Anterior cingulate cortex (tissue), 58 donors: ENCODE data around the gene ANTKMT.

Source experiments
- DNase-seq, 58 donors: peaks; one replicate each; lab custom pipeline; 2025; lab: John Stamatoyannopoulos, UW

ANTKMT gene

DNA sequence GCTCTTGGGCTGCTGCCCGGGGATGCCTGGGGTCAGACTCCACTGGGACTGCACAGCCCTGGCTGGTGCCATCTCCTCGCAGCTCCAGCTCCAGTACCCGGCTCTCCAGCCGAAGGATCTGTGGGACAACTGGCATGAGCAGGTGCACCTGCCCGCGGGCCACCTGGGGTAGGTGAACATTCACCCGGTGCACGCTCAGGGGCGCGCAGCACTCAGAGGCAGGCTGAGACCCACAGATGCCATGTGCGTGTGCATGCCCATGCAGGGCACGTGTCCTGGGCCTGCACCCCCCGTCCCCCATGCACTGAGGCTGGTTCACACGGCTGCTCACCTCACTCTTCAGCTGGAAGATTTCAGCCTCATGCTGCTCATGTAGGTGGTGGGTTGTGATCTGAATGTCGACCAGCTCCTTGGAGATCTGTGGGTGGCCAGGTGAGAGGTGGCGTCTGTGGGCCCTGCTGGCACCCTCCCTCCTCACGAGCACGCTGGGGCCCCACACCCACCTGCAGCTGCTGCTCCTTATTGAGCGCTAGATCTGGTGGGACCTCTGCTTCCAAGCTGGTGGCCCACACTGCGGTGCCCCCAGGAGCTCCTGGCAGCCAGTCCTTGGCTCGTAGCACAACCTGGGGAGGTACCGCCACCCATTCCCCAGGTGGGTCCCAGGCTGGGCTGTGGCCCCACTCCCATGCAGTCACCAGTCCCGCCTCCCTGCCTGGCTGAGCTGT lies 4.7 kb downstream of the ANTKMT start:
- DNase-seq, result no peak

DNA sequence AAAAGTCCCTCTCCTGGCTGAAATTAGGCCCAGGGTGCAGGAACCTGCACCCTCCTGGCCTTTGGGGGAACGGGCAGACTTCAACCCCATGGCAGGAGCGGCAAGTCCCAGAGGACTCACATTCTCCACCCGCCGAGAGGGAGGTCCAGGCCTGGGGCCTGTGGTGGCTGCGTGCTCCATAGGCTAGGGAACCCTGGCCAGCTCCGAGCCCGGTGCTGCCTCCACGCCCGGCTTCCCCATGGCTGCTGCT lies 5.2 kb downstream of the ANTKMT start:
- DNase-seq, result peak in 1 of 58 donors; percentile 27

DNA sequence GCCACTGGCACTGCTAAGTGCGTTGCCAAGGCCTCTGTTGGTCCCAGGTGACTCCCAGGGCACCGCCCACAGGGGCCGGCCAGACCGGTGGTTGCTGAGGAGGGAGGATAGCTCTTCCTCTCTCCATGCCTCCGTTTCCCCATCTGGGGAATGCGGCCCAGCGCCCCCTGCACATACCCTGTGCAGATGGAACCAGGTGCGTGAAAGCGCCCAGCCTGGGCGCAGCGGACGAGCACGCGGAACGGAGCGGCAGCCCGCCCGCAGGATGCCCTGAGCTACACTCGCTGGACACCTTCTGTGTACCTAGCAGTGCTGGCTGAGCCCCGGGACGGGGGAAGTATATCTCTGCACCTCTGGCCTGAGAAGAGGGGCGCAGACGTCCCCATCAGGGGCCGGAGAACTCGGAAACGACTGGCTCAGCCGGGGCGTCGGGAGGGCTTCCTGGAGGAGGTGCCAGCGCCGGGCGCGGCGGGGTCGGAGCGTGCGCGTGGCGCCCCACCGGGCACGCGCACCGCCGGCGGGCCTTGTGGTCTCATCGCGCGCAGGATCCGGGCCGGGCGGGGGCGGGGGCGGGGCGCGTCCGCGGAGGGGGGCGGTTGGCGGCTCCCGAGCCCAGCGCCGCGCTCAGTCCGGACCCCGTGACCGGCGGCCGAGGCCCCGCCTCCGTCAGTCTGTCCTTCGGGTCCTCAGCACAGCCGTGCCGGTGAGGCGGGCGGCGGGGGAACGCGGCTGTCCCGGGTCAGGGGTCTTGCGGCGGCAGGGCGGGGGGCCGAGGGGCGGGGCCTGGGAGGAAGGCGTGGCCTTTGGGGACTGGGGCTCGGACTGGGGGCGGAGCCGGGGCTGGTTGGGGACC lies 5.7 kb downstream of the ANTKMT start, which contains the start of the genes CCDC78 and HAGHL:
TSS of gene CCDC78 (minus strand) at position 6 of the 853 bp plus-strand sequence. CDS start 76 bp downstream, outside the sequence.
TSS of gene HAGHL (plus strand) at position 669 of the 853 bp plus-strand sequence. CDS start 404 bp downstream, outside the sequence.
- peak in 51 of 58 donors; percentile 19 to 80 (median 61) for DNase-seq

DNA sequence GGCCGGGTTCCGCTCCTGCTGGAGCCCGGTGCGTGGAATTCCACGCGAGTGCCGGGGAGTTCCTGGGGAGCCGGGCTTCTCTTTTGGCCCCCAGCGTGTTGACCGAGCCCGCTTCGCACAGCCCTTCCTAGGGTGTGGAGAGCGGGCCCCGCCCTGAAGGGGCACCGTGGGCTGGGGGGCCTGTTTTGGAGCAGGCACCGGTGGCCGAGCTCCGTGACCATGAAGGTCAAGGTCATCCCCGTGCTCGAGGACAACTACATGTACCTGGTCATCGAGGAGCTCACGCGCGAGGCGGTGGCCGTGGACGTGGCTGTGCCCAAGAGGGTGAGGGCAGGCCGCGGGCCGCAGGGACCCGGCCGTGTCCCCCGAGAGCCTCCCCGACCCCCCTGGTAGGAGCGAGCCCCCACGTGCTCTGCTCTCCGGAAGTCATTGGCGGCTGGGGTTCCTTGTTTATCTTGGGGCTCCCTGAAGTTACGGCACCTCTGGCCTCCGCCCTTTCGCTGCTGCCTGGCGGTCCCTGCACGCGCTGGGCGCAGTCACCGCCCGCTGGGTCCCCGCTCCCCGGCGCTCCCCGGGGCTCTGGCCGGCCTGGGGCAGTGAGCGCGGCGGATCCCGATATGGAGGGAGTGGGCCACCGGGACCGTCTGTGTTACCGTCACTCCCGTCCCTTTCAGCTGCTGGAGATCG lies 6.5 kb downstream of the ANTKMT start:
- DNase-seq, result no peak

DNA sequence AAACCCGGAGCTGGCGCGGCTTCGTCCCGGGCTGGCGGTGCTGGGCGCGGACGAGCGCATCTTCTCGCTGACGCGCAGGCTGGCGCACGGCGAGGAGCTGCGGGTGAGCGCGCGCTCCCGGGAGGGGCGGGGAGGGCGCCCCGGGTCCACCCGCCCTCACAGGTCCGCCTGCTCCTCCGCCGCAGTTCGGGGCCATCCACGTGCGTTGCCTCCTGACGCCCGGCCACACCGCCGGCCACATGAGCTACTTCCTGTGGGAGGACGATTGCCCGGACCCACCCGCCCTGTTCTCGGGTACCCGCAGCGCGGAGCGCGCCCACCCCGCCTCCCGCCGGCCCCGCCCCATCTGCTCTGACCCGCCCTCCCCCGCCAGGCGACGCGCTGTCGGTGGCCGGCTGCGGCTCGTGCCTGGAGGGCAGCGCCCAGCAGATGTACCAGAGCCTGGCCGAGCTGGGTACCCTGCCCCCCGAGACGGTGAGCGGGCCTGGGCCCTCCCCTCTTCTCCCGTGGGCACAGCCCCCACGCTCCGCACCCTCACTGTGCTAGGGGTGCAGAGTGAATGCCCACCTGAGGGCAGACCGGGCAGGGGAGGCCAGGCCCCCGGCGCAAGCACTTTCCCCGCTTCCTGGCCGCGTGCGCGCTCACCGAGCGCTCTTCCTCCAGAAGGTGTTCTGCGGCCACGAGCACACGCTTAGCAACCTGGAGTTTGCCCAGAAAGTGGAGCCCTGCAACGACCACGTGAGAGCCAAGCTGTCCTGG lies 7.4 kb downstream of the ANTKMT start:
- DNase-seq, result peak in 50 of 58 donors; percentile 28 to 82 (median 61)

DNA sequence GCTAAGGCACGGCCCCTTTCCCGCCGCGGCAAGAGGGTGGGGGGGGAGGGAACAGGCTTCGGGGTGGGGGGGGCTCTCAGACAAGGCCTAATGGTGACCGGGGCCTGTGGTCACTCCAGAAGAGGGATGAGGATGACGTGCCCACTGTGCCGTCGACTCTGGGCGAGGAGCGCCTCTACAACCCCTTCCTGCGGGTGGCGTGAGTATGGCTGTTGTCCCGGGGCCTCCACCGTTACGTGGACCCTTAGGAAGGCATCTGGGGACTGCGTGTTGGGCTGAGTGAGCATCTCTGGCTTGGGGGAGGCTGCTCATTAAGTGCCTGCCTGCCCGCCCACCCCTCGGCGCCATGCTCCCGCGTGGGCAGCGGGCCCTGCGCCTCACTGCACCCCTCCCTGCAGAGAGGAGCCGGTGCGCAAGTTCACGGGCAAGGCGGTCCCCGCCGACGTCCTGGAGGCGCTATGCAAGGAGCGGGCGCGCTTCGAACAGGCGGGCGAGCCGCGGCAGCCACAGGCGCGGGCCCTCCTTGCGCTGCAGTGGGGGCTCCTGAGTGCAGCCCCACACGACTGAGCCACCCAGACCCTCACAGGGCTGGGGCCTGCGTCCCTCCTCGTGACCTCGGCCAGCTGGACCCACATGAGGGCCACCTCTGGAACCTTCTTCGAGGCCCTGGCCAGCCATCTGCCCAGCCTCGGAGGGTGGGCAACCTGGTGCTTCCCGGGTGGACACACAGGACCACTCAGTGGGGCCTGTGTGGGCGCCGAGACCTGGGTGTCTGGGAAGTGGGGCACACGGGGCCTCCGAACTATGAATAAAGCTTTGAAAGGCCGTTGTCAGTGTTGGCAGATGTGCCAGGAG lies 8.2 kb downstream of the ANTKMT start:
- DNase-seq, result peak in 5 of 58 donors; percentile 29 to 60 (median 44)

DNA sequence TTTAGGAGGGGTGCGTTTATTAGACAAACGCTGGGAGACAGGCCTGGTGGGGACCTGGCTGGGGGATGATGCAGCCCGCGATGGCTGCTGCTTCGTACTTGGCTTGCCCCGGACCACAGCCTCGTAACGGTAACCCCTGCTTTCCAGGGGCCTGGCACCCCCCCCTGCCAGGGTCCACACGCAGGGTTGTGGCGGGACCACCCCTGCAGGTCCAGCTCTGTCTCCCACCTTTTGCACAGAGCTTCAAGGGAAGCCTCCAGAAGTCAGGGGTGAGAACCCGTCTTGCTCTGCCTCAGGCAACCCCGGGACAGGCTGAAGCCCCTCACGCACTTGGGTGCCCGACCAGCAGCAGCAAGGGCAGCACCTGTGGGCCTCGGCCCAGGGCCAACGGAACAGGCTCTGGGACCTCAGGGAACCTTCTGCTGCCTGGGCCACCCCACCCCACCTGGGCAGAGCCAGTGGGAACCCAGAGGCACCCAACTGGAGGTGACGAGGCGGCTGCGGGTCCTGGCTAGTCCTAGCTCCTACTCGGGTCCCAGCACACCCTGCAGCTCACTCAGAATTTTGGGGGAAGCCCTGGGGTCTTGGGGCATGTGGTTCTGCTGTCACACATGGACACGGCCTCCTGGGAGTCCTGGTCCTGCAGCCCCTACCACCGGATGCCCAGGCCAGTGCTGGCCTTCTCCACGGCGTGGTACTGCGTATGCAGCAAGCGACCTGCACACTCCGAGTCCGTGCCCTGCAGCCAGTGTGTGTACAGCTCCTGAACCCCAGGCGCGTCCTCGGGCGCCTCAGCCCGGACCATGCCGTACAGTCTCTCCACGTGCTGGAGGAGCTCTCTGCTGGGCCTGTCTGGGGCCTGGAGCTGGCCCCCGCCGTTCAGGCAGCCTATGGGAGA lies 9.1 kb downstream of the ANTKMT start:
- no peak for DNase-seq

DNA sequence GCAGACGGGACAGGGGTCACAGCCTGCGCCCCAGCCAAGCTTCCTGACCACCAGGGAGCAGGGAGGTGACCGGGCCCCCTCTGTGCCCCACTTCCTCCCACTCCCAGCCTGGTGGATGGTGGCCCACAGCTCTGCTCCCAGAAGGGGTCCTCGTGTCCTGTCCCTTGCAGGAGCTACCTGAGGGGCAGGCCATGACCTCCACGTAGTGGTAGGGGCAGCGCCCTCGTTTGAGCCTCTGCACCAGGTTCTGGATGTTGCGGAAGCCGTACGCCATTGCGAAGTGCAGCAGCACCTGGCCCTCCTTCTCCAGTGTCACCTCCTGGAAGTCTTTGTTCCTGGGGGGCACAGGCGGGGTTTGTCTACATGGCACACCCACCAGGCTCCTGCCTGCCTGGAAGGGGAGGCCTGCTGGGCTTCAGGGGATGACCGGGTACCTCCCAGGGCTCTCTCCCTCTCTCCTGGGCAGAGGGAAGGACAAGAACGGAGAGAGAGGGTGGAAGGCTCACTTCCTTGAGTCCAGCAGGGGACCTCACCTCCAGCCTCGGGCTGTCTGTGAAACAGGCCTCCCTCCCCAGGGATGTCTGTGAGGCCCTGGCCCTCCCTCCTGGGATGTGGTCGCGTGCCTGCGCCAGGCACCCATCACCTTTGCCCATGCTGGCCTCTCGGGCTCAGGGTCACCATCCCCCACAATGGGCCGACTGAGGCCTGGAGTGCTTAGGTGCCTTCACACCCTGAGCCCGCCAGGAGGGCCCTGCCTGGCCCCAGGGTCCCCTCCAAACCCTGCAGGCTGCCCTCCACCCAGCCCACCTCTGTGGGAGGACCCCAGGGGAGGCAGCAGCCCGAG lies 9.9 kb downstream of the ANTKMT start:
- DNase-seq, result no peak

DNA sequence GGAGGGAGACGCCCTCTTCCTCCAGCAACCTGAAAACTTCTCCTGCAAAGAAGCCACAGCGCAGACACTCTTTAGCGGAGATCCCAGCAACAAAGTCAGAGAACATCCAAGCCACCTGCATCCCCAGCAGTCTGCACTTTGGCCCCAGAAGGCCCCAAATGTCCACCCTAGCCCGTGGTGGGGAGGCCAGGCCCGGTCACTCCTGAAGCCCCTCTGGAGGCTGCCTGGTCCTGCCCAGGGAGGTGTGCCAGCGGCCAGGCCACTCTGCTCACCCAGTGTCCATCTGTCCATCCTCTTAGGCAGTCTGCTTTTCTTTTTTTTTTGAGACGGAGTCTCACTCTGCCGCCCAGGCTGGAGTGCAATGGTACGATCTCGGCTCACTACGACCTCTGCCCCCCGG lies 11.4 kb downstream of the ANTKMT start:
- DNase-seq, result no peak

DNA sequence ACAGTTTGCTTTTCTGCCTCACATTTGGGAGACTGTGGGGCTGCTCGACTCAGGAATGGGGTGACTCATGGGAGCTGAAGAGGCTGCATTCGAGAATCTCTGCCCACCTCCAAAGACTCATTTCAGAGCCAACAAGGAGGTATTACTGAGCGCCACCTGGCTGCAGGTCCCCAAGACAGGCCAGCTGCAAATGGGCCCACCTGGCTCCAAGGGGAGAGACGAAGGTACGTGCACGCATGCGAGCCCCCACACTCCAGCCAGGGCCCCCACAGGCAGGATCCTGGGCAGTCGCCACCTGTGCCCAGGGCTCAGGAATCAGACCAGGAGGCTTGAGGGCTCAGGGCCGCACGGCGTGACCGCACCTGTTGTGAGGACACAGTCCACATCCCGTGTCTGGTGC lies 12.0 kb downstream of the ANTKMT start:
- peak in 1 of 58 donors; percentile 31 for DNase-seq

DNA sequence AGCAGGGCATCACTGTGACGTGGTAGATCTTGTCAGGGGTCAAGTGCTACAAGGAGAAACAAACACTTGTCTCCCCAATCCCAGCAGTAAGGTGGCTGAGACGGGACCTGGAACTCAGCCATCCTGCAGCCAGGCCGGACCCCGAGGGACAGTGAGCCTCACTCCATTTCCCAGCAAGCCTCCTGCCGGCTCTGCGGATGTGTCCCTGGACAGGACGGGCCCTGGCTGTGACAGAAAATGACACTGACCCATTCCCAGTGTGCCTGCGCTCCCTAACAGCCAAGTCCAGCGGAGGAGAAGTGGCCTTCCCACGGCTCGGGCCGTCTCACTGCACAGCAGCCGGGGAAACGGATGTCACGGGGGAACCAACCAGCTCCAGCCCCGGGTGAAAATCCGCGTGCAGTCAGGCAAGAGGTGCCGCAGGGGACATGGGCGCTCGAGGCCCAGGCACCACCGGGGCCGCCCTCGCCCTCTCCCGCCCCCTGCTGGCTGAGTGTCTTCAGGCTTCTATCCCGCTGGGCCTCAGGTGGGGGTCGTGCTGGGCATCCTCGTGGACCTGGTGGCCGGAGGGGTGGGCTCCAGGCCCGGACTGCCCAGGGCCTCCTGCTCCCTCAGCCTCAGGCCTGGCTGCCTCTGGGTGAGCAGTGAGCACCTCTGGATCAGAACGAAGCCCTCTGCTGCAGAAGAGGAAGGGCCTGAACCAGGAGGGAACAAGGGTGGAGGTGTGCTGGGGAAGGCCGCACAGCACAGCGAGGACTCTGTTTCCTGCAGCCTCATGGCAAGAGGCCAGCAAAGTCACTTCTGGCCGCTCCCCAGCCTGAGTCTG lies 12.6 kb downstream of the ANTKMT start:
- DNase-seq, result no peak

DNA sequence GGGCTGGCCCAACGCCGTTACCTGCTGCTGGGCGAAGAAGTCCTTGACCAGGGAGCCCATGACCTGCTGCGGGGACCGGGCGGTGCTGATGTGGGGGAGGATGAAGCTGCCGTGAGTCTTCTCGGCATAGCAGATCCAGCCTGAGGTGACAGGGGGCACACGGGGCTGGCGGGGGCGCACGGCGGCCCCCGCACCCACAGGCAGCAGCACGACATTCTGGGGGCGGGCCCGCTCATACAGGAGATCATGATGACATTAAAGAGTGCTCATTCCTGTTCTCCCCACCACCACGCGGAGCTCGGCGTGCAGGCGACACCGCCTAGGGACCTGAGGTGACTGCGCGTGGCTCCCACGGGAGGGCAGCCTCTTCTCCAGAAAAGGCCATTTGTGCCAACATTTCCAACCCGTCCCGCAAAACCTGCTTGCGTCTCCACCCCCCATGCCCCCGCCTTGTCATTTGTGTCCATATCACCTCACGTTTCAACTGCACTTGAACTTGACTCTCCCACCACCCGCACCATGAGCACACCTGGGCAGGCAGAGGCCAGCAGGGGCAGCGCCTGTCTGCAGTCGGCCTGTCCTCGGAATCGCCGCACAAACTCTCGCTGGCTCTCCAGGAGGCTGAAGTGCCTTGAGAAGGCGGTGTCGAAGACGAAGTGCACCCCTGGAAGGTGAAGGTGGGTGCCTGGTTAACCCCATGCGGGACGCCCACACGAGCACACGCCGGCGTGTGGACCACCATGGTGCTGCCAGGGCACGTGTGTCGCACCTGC lies 13.4 kb downstream of the ANTKMT start:
- DNase-seq, result peak in 1 of 58 donors; percentile 61

DNA sequence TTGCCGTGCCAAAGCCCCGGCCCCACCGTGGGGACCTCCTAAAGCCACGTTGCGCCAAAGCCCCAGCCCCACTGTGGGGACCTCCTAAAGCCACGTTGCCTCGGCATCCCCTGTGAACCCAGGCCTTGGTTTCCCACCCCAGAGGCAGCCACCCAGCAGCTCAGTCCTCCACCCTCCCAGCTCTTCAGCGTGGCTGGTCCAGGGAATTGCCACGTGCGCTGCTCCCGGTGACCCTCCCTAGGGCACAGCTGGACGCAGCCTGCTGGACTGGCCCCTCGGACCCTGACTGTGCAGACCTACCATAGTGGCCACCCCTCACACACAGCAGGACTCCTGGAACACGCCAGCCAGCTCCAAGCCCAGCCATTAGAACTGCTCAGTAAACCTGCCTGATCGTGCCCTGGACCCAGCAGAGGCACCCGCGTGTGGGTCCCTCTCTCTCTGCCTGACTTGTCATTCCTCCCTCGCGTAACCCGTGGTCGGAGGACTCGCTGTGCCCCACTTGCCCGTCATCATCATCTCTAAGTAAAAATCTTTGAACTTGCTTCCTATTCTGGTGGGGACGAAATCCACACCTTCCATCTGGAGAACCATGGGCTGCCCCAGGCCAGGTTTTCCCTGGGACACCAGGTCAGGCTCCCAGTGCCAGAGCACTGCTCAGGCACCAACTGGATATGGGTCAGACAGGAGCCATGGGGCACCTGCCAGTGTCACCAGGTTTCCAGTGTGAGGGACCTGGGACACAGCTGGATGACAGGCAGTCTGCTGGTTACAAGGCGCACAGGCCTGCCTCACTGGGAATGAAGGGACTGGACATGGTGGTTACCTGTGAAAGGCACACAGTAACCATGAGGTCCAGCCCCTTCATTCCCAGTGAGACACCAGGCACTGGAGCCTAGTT lies 14.3 kb downstream of the ANTKMT start:
- no peak for DNase-seq

DNA sequence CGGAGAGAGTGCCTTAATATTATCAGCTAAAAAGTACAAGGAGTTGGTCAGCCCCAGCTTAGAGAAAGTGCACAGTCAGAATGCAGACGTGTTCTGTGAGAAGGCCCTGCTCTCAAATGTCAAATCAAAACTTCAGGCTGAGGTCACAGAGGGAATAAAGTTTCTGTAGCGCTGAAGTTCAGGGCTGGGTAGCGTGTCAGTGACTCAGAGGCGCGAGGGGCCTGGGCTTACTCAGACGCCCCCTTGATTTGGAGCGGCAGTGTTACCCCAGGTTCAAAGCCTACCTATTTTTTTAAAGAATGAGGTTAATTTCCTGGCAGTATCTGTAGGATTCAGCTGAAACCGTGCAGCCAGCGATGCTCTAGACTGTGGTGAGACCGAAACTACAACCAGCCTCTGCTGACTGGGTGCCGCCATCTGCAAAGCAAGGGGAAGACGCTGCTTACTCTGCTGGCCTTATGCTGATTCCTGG lies 15.1 kb downstream of the ANTKMT start:
- no peak for DNase-seq
